Upper lobe of right lung (tissue), 1 donor: Measurements from ENCODE around the gene PTPRN2. TPM values are rescaled to one million over a fixed set of nuclear protein-coding genes. Genes with fewer than 3 reads are reported as not detected.

Experiments
- ATAC-seq: fragments of 200-7000 bp; cut with Tn5 transposase; one replicate; pipeline ENCODE4 v1.9.1; 2020; ENCODE audit warnings: mild to moderate bottlenecking, moderate library complexity
- DNase-seq: peaks from one replicate; pipeline ENCODE4 v3.0.0-alpha.2; 2020
- H3K27ac ChIP-seq: fragments of 200-600 bp; one replicate; pipeline ENCODE4 v1.8.0; 2022
- H3K27me3 ChIP-seq: fragments of 200-600 bp; one replicate; pipeline ENCODE4 v1.8.0; 2022; ENCODE audit warnings: mild to moderate bottlenecking
- H3K36me3 ChIP-seq: fragments of 200-600 bp; one replicate; pipeline ENCODE4 v1.8.0; 2022
- H3K4me1 ChIP-seq: fragments of 200-600 bp; one replicate; pipeline ENCODE4 v1.8.0; 2022
- H3K4me3 ChIP-seq: fragments of 200-600 bp; one replicate; pipeline ENCODE4 v1.8.0; 2022; ENCODE audit warnings: mild to moderate bottlenecking
- H3K9me3 ChIP-seq: fragments of 200-600 bp; one replicate; pipeline ENCODE4 v1.8.0; 2022
- intact Hi-C: fragments of 100-400 bp; cut with DNase I; formaldehyde crosslinking; loops from one replicate; pipeline ENCODE4 v1.11.0; 2022
- total RNA-seq: library from RNA; stranded (reverse); fragmentation: NEBNext Ultra II Directional; extraction: Animal tissue kit (Norgen Biotek cat#: 25700); gene quantifications from one replicate; pipeline ENCODE4 v1.2.1, GENCODE V29; 2021
- TF ChIP-seq, protein P1 (sequence below): fragments of 200-600 bp; IDR thresholded peaks from one replicate; pipeline ENCODE4 v1.8.0; 2022; ENCODE audit warnings: antibody characterized with exemption
- donor health status: DM: no; HTN: yes; CAD: no; lungs with severe emphysema.

The PTPRN2 gene
- total RNA-seq, 1 donor from 2014 or later = 4.9 TPM

DNA sequence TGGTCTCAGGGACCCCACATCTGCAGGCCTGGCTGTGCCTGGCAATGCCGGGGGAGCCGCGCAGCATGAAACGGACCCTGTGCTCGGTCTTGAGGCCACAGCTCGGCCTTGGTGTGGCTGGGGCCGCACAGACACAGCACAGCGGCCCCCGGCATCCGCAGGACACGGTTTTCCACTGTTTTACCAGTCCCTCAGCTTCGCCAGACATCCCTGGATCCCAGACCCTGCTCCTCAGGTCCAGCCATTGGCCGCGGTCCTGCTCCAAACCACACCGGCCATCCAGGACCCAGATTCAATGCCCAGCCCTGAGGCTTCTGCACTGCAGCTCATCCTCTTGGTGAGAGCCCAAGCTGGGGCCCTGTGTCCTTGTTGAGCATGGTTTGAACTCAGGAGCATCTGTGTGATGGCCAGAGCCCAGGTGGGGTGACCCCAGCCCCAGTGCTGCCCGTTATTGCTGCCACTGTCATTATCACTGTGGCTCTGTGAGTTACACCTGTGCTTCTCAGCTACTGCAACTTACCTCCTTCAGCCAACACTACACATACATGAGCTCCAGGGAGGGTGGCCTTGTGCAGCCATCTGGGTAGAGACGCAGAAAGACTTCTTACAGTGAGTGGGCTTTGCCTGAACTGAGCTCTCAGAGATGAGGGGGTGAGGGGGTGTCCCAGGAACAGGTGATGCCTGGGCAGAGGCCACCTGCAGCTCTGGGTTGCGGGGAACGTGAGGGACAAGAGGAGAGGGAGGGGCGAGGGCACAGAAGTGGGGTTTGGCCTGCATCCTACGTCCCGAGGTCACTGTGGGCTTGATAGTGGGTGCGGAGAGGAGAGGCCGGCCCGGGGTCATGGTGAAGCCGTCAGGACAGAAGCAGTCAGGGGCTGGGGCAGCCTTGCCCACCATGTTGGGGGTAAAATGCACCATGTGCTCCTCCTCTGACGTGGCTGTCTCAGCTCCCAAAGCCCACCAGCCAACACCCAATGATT is 567.6 kb downstream of the PTPRN2 start:
- no peaks in the 10 kb centered on the region for H3K27me3 ChIP-seq
- DNase-seq (peak; percentile 47), ATAC-seq (no peak)
- no peak overlapping the region for H3K4me3 ChIP-seq
- intact Hi-C loops = no loop called here
- TF ChIP-seq, protein P1, sequence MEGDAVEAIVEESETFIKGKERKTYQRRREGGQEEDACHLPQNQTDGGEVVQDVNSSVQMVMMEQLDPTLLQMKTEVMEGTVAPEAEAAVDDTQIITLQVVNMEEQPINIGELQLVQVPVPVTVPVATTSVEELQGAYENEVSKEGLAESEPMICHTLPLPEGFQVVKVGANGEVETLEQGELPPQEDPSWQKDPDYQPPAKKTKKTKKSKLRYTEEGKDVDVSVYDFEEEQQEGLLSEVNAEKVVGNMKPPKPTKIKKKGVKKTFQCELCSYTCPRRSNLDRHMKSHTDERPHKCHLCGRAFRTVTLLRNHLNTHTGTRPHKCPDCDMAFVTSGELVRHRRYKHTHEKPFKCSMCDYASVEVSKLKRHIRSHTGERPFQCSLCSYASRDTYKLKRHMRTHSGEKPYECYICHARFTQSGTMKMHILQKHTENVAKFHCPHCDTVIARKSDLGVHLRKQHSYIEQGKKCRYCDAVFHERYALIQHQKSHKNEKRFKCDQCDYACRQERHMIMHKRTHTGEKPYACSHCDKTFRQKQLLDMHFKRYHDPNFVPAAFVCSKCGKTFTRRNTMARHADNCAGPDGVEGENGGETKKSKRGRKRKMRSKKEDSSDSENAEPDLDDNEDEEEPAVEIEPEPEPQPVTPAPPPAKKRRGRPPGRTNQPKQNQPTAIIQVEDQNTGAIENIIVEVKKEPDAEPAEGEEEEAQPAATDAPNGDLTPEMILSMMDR = no peak
- no peaks in the 10 kb centered on the region for H3K4me1 ChIP-seq
- H3K27ac ChIP-seq = no peak overlapping the region
- H3K9me3 ChIP-seq = no peaks in the 10 kb centered on the region
- H3K36me3 ChIP-seq = no peaks in the 10 kb centered on the region

DNA sequence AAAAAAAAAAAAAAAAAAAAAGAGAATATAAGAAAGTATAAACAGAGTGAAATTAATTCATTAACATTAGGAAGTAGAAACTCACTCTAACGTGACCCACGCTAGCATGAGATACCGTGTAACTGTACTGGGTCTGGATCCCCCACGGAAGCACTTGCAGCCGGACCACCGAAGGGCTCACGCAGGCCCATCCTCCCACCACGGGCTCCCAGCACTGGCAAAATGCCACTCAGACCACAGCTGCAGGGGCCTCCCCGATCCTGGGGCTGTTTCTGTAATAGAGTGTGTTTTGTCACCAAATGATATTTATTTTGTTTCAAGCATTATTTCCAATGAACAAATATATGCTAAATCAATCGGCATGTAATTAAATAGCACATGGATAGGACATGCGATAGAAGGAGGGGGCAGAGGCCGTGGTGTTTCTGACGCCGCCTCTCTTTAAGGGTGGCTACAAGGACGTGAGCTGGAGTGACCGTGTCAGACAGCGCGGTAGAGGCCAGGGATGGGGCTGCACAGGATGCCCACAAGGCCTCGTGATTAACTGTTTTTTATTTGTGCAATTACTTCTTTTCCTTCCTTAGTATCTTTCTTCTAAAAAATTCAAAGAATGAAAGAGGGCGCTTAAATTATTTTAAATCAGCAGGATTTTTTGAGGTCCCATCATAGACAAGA is 568.5 kb downstream of the PTPRN2 start:
- DNase-seq (peak; percentile 25), ATAC-seq (no peak)
- no peaks in the 10 kb centered on the region for H3K36me3 ChIP-seq
- H3K9me3 ChIP-seq = no peaks in the 10 kb centered on the region
- no peak overlapping the region for H3K27ac ChIP-seq
- no peaks in the 10 kb centered on the region for H3K27me3 ChIP-seq
- no peak overlapping the region for H3K4me3 ChIP-seq
- H3K4me1 ChIP-seq = no peaks in the 10 kb centered on the region
- TF ChIP-seq, protein P1 = no peak
- intact Hi-C loops = no loop called here

DNA sequence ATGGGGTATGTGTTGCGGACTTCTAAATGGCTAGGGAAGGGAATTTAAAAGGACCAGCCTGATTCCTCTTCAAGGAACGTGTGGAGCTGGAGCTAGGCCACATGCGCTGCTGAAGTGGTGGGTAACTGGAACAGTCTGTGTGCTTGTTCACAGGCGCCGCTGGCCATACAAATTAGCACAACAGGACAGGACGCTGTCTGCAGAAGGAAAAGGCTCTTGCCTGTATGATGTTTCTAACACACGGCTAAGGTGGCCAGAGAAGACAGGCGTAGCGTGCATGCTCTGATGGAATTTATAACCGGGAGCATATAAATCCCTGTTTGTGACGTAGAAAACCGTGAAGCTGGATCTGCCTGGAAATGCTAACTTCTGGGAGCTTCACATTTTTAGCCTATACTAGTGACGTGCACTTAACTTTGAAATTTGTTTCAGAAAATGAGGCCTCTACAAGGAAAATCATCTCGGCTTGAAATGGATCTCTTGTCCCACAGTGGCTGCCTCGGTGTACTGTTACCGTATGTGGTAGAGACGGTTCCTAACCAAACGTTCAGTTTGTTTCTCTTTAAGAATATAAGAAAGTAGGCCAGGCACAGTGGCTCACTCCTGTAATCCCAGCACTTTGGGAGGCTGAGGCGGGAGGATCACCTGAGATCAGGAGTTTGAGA is 569.4 kb downstream of the PTPRN2 start:
- TF ChIP-seq, protein P1 = no peak
- no peaks in the 10 kb centered on the region for H3K4me1 ChIP-seq
- ATAC-seq (peak; percentile 24), DNase-seq (peak; percentile 67)
- no peaks in the 10 kb centered on the region for H3K27me3 ChIP-seq
- intact Hi-C loops = no loop called here
- H3K36me3 ChIP-seq = no peaks in the 10 kb centered on the region
- H3K9me3 ChIP-seq = no peaks in the 10 kb centered on the region
- H3K4me3 ChIP-seq = no peak overlapping the region
- no peak overlapping the region for H3K27ac ChIP-seq

DNA sequence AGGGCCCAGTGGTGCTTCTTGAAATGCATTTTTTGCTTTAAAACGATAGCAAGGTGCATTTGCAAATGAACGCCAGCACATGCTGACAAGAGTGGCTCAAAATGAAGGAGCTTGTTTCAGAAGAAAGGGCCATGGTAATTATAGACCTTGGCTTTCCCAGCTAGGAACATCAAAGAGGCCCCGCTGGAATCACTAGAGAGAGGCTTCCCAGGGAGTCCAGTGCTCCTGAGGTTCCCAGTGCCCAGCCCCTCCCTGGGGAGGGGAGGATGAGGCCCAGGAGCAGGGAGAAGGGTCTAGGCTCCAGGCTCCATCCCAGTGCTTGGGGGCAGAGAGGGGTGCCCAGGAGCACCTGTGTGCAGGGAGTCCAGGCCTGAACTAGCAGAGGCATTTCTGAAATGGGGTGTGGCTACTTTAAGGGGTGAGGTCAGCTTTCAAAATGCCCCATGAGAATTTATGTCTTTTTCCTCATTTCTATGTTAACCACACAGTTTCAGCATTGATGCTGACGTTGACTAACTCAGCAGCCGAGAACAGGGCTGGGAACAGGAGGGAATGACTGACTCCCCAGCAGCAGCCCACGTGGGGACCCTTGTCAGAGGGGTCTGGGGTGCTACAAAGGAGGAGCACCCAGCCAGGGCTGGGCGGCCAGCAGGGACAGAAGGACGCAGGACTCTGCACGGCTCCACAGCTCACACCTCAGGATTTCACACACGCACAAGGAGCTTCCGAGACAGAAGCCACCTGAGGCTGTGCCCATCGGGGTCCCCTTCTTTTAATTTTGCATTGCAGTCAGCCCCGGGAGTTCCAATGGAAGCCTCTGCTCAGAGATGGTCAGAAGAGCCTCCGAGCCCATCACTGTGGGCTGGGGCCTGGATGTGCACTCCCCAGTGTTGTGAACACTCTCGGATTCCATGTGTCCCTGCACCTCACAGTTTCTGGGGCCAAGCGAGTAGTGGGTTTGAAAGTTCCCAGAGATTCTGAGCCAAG is 570.2 kb downstream of the PTPRN2 start:
- Histone ChIP-seq H3K27ac (no peak overlapping the region), H3K4me3 (no peak overlapping the region), H3K27me3 (no peaks in the 10 kb centered on the region), H3K36me3 (no peaks in the 10 kb centered on the region), H3K4me1 (no peaks in the 10 kb centered on the region), H3K9me3 (no peaks in the 10 kb centered on the region)
- TF ChIP-seq, protein P1 = no peak
- peak; percentile 6 for ATAC-seq
- intact Hi-C loops = no loop called here
- DNase-seq = peak; percentile 50
